ENCODE results near the gene TPSG1. TPM values are rescaled to one million over a fixed set of nuclear protein-coding genes. Genes with fewer than 3 reads are reported as not detected.

TPSG1 gene
- polyA plus RNA-seq, 2 donors = 0.10 to 0.15 TPM

GRCh38 chr16:1223355-1224214, 1.5 kb downstream of the TPSG1 start:
- WGBS, 2 donors = 81% methylated on average over 38 of the region's 38 CpGs
- H3K36me3 ChIP-seq (ENCODE audit: control insufficient read depth in 2 of 2, insufficient read depth in 2 of 2, low read length in 1 of 2) = no peaks in the 10 kb centered on the region
- no peaks in the 10 kb centered on the region for H3K9me3 ChIP-seq (ENCODE audit: control insufficient read depth in 2 of 2, insufficient read depth in 1 of 2, low read depth in 1 of 2, low read length in 1 of 2)
- H3K4me1 ChIP-seq (ENCODE audit: control insufficient read depth in 2 of 2, insufficient read depth in 2 of 2, low read length in 1 of 2) = no peaks in the 10 kb centered on the region
- no peak overlapping the region for H3K27ac ChIP-seq (ENCODE audit: low read depth in 2 of 2, low read length in 1 of 2)
- no peak overlapping the region for H3K4me3 ChIP-seq (ENCODE audit: low read depth in 1 of 2, low read length in 2 of 2)
- H3K27me3 ChIP-seq (ENCODE audit: control insufficient read depth in 1 of 2, insufficient read depth in 2 of 2, low read length in 2 of 2) = no peaks in the 10 kb centered on the region

DNA sequence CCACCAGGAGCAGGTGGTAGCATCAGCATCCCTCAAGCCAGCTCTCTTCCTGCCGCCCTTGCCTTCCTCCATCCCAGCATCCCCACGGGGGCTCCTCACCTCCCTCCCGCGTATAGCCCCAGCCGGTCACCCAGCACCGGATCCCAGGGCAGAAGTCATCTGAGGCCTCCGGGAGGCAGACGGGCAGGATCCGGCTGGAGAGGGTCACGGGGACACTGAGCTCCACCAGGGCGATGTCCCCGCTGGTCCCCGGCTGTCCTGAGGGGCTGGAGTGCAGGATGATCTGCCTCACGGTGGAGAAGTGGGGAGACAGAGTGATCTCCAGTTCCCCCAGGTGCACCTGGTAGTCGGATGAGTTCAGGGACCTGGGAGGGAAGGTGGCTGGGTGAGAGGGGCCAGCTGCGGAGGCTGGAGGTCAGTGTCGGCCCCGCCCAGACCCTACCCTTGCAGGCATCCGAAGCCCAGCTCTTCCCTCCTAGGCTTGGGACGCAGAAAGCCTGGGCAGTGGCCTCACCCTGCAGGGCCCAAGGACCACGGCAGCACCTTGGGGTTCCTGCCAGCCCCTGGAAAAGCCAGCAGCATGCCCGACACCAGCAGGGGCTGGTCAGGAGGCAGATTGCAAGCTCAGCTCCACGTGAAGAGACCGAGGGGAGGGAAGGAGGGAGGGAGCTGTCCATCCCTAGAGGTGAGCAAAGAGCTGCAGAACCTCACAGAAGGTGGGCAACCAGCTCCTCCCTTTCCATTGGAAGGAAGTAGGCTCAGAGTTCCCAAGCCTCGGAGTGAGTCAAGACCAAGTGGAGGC, 2.3 kb downstream of the TPSG1 start:
- no peak overlapping the region for H3K4me3 ChIP-seq (ENCODE audit: low read depth in 1 of 2, low read length in 2 of 2)
- 67 to 73% methylated on average over 25 of the region's 25 CpGs for WGBS, 2 donors
- no peaks in the 10 kb centered on the region for H3K36me3 ChIP-seq (ENCODE audit: control insufficient read depth in 2 of 2, insufficient read depth in 2 of 2, low read length in 1 of 2)
- H3K9me3 ChIP-seq (ENCODE audit: control insufficient read depth in 2 of 2, insufficient read depth in 1 of 2, low read depth in 1 of 2, low read length in 1 of 2) = no peaks in the 10 kb centered on the region
- no peaks in the 10 kb centered on the region for H3K4me1 ChIP-seq (ENCODE audit: control insufficient read depth in 2 of 2, insufficient read depth in 2 of 2, low read length in 1 of 2)
- no peak overlapping the region for H3K27ac ChIP-seq (ENCODE audit: low read depth in 2 of 2, low read length in 1 of 2)
- no peaks in the 10 kb centered on the region for H3K27me3 ChIP-seq (ENCODE audit: control insufficient read depth in 1 of 2, insufficient read depth in 2 of 2, low read length in 2 of 2)

DNA sequence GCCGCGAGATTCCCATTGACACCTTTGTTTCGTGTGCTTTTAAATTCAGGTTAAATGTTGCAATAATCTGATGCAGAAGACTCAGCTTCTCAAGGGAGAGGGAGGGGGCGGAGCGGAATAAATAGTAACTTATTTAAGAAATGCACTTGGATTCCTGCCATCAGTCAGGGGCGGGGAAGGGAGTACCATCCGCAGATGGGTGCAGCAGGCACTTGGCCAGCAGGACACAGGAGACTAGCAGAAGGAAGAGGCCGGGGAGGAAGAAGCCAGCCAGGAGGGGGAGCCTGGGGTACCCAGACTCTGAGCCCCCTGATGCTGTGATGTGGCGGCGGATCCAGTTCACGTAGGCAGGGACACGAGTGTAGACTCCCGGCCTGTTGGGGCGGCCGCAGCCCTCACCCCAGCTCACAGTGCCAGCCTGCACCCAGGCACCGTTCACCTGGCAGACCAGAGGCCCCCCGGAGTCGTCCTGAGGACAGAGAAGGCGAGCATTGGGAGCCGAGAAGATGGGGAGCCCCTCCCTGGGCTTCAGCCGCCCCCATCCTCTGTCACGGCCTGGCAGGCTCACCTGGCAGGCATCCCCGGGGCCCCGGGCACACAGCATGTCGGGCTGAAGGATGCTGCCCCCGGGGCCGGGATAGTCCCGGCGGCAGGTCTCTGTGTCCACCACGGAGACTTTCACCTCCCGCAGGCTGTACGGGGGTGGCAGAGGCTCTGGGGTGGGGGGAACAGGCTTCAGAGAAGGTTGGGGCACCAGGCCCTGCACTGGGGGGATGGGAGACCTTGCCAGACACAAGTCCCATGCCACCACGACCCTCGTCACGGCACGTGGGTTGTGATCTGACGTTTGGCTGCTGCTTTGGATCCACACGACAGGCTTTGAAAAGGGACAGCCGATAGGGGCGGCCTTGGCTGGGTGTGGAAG, 3.2 kb downstream of the TPSG1 start:
- no peak overlapping the region for H3K27ac ChIP-seq (ENCODE audit: low read depth in 2 of 2, low read length in 1 of 2)
- H3K4me1 ChIP-seq (ENCODE audit: control insufficient read depth in 2 of 2, insufficient read depth in 2 of 2, low read length in 1 of 2) = no peaks in the 10 kb centered on the region
- H3K36me3 ChIP-seq (ENCODE audit: control insufficient read depth in 2 of 2, insufficient read depth in 2 of 2, low read length in 1 of 2) = no peaks in the 10 kb centered on the region
- no peaks in the 10 kb centered on the region for H3K9me3 ChIP-seq (ENCODE audit: control insufficient read depth in 2 of 2, insufficient read depth in 1 of 2, low read depth in 1 of 2, low read length in 1 of 2)
- 64 to 68% methylated on average over 39 to 40 of the region's 40 CpGs for WGBS, 2 donors
- no peak overlapping the region for H3K4me3 ChIP-seq (ENCODE audit: low read depth in 1 of 2, low read length in 2 of 2)
- no peaks in the 10 kb centered on the region for H3K27me3 ChIP-seq (ENCODE audit: control insufficient read depth in 1 of 2, insufficient read depth in 2 of 2, low read length in 2 of 2)

GRCh38 chr16:1220841-1221627, 4.0 kb downstream of the TPSG1 start:
- Histone ChIP-seq H3K9me3 (ENCODE audit: control insufficient read depth in 2 of 2, insufficient read depth in 1 of 2, low read depth in 1 of 2, low read length in 1 of 2) (no peaks in the 10 kb centered on the region), H3K36me3 (ENCODE audit: control insufficient read depth in 2 of 2, insufficient read depth in 2 of 2, low read length in 1 of 2) (no peaks in the 10 kb centered on the region), H3K27me3 (ENCODE audit: control insufficient read depth in 1 of 2, insufficient read depth in 2 of 2, low read length in 2 of 2) (no peaks in the 10 kb centered on the region), H3K4me1 (ENCODE audit: control insufficient read depth in 2 of 2, insufficient read depth in 2 of 2, low read length in 1 of 2) (no peaks in the 10 kb centered on the region), H3K27ac (ENCODE audit: low read depth in 2 of 2, low read length in 1 of 2) (no peak overlapping the region), H3K4me3 (ENCODE audit: low read depth in 1 of 2, low read length in 2 of 2) (no peak overlapping the region)
- WGBS, 2 donors = 80 to 81% methylated on average over 48 of the region's 48 CpGs

DNA sequence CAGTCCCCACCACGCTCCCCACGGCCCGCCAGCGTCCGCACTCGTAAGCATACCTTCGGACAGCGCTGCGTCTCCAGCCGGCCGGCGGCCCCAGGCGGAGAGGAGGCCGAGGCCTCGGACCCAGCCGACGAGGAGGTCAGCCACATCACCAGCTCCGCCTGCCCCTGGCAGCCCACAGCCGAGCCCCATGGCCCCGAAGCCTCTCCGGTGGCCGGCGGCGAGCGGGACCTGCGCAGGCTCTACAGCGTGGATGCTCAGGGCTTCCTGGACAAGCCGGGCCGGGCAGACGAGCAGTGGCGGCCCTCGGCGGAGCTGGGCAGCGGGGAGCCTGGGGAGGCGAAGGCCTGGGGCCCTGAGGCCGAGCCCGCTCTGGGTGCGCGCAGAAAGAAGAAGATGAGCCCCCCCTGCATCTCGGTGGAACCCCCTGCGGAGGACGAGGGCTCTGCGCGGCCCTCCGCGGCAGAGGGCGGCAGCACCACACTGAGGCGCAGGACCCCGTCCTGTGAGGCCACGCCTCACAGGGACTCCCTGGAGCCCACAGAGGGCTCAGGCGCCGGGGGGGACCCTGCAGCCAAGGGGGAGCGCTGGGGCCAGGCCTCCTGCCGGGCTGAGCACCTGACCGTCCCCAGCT, 4.9 kb downstream of the TPSG1 start:
- WGBS, 2 donors = 89% methylated on average over 43 to 55 of the region's 55 CpGs
- H3K27ac ChIP-seq (ENCODE audit: low read depth in 2 of 2, low read length in 1 of 2) = no peak overlapping the region
- no peaks in the 10 kb centered on the region for H3K9me3 ChIP-seq (ENCODE audit: control insufficient read depth in 2 of 2, insufficient read depth in 1 of 2, low read depth in 1 of 2, low read length in 1 of 2)
- H3K4me1 ChIP-seq (ENCODE audit: control insufficient read depth in 2 of 2, insufficient read depth in 2 of 2, low read length in 1 of 2) = no peaks in the 10 kb centered on the region
- H3K36me3 ChIP-seq (ENCODE audit: control insufficient read depth in 2 of 2, insufficient read depth in 2 of 2, low read length in 1 of 2) = no peaks in the 10 kb centered on the region
- H3K27me3 ChIP-seq (ENCODE audit: control insufficient read depth in 1 of 2, insufficient read depth in 2 of 2, low read length in 2 of 2) = no peaks in the 10 kb centered on the region
- no peak overlapping the region for H3K4me3 ChIP-seq (ENCODE audit: low read depth in 1 of 2, low read length in 2 of 2)

DNA sequence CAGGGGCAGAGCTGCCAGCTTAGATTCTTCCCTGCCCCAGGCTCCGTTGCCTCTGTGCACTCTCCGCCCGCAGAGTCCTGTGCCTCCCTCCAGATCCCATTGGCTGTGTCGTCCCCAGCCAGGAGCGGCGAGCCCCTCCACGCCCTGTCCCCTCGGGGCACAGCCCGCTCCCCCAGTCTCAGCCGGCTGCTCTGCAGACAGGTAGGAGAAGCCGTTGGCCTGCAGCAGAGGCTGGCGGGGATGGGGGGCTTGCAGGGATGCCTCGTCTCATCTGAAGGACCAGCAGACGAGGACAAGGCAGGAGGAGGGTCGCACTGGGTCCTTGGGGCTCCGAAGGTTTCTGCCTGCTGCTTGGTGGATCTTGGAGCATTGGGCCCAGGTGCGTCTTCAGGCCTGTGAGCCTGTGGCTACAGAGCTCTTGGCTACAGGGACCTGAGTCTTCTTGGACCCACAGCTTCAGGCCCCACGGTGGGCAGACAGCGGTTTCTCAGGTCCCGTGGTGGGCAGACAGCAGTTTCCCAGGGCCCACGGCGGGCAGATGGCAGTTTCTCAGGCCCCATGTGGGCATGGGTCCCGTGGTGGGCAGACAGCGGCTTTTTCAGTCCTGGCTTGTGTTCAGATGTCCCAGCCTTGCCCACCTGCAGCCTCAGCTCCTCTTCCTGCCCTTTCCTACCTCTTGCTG, 6.0 kb downstream of the TPSG1 start:
- no peak overlapping the region for H3K4me3 ChIP-seq (ENCODE audit: low read depth in 1 of 2, low read length in 2 of 2)
- no peaks in the 10 kb centered on the region for H3K36me3 ChIP-seq (ENCODE audit: control insufficient read depth in 2 of 2, insufficient read depth in 2 of 2, low read length in 1 of 2)
- whole genome bisulfite sequencing, 2 donors = 76 to 85% methylated on average over 21 to 24 of the region's 24 CpGs
- no peaks in the 10 kb centered on the region for H3K27me3 ChIP-seq (ENCODE audit: control insufficient read depth in 1 of 2, insufficient read depth in 2 of 2, low read length in 2 of 2)
- no peaks in the 10 kb centered on the region for H3K9me3 ChIP-seq (ENCODE audit: control insufficient read depth in 2 of 2, insufficient read depth in 1 of 2, low read depth in 1 of 2, low read length in 1 of 2)
- H3K27ac ChIP-seq (ENCODE audit: low read depth in 2 of 2, low read length in 1 of 2) = no peak overlapping the region
- H3K4me1 ChIP-seq (ENCODE audit: control insufficient read depth in 2 of 2, insufficient read depth in 2 of 2, low read length in 1 of 2) = no peaks in the 10 kb centered on the region

DNA sequence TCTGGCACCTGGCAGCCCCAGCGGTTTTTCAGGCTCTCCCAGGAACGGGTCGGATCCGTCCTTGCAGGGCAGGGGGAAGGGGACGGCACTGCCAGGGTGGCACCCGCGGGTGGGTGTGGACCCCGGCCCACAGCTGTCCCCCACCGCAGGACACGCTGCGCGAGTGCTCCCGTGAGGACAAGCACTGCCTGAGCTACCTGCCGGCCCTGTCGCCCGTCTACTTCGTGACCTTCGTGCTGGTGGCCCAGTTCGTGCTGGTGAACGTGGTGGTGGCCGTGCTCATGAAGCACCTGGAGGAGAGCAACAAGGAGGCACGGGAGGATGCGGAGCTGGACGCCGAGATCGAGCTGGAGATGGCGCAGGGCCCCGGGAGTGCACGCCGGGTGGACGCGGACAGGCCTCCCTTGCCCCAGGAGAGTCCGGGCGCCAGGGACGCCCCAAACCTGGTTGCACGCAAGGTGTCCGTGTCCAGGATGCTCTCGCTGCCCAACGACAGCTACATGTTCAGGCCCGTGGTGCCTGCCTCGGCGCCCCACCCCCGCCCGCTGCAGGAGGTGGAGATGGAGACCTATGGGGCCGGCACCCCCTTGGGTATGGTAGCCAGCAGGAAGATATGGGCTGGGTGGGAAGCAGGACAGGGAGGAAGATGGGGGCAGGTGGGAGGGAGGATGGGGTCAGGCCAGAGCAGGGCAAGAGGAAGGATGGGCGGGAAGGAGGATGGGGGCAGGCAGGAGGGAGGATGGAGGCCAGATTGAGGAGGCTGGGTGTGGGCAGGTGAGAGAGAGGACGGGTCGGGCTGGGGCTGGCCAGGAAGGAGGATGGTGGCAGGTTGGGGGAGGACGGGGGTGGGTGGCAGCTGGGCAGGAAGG, 6.8 kb downstream of the TPSG1 start:
- WGBS, 2 donors = 81 to 84% methylated on average over 48 to 49 of the region's 49 CpGs
- no peaks in the 10 kb centered on the region for H3K36me3 ChIP-seq (ENCODE audit: control insufficient read depth in 2 of 2, insufficient read depth in 2 of 2, low read length in 1 of 2)
- no peaks in the 10 kb centered on the region for H3K27me3 ChIP-seq (ENCODE audit: control insufficient read depth in 1 of 2, insufficient read depth in 2 of 2, low read length in 2 of 2)
- H3K4me1 ChIP-seq (ENCODE audit: control insufficient read depth in 2 of 2, insufficient read depth in 2 of 2, low read length in 1 of 2) = no peaks in the 10 kb centered on the region
- no peak overlapping the region for H3K4me3 ChIP-seq (ENCODE audit: low read depth in 1 of 2, low read length in 2 of 2)
- H3K9me3 ChIP-seq (ENCODE audit: control insufficient read depth in 2 of 2, insufficient read depth in 1 of 2, low read depth in 1 of 2, low read length in 1 of 2) = no peaks in the 10 kb centered on the region
- H3K27ac ChIP-seq (ENCODE audit: low read depth in 2 of 2, low read length in 1 of 2) = no peak overlapping the region

DNA sequence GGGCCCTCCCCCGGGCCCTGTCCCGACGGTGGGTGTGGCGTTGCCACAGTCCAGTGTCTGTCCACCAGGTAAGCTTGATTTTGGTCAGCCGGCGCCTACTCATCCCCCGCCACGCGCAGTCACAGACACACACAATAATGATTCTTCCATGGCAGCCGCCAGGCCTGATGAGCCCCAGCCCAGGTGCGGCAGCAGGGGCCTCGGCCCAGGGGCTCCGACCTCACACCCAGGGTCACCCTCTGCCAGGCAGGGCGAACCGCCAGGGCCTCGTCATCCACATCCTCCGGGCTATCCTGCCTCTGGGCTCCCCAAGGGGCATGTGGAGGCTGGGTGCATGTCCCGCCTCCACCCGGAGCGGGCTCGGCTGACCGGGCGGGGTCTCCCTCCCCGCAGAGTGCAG, 7.5 kb downstream of the TPSG1 start:
- Histone ChIP-seq H3K4me1 (ENCODE audit: control insufficient read depth in 2 of 2, insufficient read depth in 2 of 2, low read length in 1 of 2) (no peaks in the 10 kb centered on the region), H3K9me3 (ENCODE audit: control insufficient read depth in 2 of 2, insufficient read depth in 1 of 2, low read depth in 1 of 2, low read length in 1 of 2) (no peaks in the 10 kb centered on the region), H3K27me3 (ENCODE audit: control insufficient read depth in 1 of 2, insufficient read depth in 2 of 2, low read length in 2 of 2) (no peaks in the 10 kb centered on the region), H3K27ac (ENCODE audit: low read depth in 2 of 2, low read length in 1 of 2) (no peak overlapping the region), H3K4me3 (ENCODE audit: low read depth in 1 of 2, low read length in 2 of 2) (no peak overlapping the region), H3K36me3 (ENCODE audit: control insufficient read depth in 2 of 2, insufficient read depth in 2 of 2, low read length in 1 of 2) (peaks cover 0 to 2% of the 10 kb centered on the region in 2 donors)
- 80 to 87% methylated on average over 24 of the region's 24 CpGs for WGBS, 2 donors
